AG09319 (cell line): Measurements from ENCODE around the gene MXRA7.

Source experiments
- DNase-seq: peaks from one replicate; pipeline ENCODE4 v3.0.0-alpha.2; 2010; ENCODE audit warnings: low read depth; ENCODE audit errors: extremely low read depth
- TF ChIP-seq, protein P1 (sequence below): IDR thresholded peaks from 2 replicates; pipeline ENCODE4 v1.5.1; 2011; ENCODE audit warnings: low read depth, mild to moderate bottlenecking, inconsistent platforms, low read length, moderate library complexity

The MXRA7 gene

DNA sequence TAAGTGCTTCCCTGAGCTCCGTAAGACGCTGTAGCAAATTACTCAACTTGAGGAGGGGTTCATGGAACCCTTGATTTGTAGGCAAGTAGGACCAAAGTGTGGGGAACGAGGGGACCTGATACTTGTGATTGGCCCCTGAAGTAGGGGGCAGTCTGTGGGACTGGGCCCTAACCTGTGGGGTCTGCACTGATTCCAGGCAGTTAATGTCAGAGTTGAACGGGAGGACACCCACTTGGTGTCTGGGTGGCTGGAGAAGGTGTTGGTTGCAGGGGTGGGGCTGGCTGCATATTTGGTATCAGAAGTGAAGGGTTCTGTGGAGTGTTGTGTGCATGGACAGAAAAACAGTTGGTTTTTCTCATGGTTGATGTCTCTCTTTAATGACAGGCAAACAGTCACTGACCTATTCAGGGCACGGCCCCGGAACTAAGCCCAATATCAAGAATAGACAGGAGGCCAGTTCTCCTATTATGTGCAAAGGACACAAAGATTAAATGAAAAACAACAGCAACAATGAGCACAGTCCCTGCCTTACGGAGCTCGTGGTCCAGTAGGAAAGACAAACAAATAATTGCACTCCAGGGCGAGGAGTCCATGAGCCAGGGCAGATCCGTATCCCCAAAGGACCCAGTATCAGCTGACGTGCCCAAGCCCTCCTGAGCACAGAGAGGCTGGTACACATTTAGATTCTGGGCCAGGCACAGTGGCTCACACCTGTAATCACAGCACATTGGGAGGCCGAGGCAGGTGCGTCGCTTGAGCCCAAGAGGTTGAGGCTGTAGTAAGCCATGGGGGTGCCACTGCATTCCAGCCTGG is 19.2 kb downstream of the MXRA7 start:
- DNase-seq = no peak
- TF ChIP-seq, protein P1, sequence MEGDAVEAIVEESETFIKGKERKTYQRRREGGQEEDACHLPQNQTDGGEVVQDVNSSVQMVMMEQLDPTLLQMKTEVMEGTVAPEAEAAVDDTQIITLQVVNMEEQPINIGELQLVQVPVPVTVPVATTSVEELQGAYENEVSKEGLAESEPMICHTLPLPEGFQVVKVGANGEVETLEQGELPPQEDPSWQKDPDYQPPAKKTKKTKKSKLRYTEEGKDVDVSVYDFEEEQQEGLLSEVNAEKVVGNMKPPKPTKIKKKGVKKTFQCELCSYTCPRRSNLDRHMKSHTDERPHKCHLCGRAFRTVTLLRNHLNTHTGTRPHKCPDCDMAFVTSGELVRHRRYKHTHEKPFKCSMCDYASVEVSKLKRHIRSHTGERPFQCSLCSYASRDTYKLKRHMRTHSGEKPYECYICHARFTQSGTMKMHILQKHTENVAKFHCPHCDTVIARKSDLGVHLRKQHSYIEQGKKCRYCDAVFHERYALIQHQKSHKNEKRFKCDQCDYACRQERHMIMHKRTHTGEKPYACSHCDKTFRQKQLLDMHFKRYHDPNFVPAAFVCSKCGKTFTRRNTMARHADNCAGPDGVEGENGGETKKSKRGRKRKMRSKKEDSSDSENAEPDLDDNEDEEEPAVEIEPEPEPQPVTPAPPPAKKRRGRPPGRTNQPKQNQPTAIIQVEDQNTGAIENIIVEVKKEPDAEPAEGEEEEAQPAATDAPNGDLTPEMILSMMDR = no peak

GRCh38 chr17:76690596-76691280 is 20.0 kb downstream of the MXRA7 start:
- TF ChIP-seq, protein P1 = no peak
- no peak for DNase-seq

DNA sequence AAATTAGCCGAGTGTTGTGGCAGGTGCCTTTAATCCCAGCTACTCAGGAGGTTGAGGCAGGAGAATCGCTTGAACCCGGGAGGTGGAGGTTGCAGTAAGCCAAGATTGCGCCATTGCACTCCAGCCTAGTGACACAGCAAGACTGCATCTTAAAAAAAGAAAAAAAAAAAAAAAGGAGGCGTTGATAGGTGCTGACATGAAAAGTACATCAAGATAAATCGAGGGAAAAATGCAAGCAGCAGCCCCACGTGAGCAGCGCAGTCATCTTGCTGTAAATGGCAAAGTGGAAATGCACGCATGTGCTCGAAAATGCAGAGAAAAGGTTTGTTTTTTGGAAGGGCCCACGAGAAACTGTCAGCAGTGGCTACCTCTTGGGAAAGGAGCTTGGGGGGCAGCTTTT is 20.9 kb downstream of the MXRA7 start:
- TF ChIP-seq, protein P1 = no peak
- no peak for DNase-seq

- DNase-seq = no peak
- TF ChIP-seq, protein P1 = no peak
Measured at GRCh38 chr17:76688165-76688622, 22.6 kb downstream of the MXRA7 start.

DNA sequence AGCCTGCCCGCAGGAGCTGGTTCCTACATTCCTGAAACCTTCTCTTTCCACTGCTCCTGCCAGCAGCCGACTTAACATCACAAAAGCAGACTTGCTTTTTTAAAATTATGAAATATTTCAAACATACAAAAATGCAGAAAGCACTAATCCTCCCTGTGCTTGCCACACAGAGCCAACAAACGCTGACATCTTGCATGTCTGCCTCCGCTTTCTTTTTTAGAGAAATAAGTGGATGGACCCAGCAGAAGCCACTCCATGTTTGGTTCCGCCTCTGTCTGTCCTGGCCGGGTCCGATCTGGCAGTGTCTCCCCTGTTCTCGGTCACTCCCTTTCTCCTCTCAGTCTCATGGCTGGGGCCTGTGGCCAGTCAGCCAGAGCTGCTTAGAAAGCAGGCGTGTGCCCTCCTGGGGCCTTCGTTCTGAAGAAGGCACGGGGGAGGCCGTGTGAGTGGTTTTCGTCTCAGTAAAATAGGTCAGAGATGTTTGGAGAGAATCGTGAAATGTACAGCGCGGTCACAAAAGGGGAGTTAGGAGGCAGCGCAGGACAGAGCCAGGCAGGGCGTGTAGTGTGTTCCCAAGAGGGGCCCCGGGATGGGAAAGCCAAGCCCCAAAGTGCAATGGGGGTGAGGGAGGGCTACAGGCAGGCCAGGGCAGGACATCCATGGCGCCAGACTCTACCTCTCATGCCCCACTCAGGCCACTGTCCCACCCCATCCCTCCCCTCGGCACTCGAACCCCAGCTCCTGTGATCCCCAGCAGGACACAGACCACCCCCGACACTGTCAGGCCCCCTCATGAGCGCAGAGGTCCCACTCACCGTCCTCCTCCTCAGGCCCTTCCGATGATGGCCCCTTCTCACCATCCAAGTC is 23.2 kb downstream of the MXRA7 start:
- DNase-seq = no peak
- TF ChIP-seq, protein P1 = no peak

GRCh38 chr17:76686538-76687297 is 24.0 kb downstream of the MXRA7 start:
- TF ChIP-seq, protein P1 = no peak

More at GRCh38 chr17:76686538-76687297, 24.0 kb downstream of the MXRA7 start:
- DNase-seq = no peak
